Measurements from ENCODE around the gene OR56A1.

- TF ChIP-seq EP300 (IDR thresholded peaks at IDR 0.05) (no peak), CTCF (IDR thresholded peaks at IDR 0.05) (no peak), POLR2AphosphoS5 (IDR thresholded peaks at IDR 0.05) (no peak)
These were observed 41.4 kb downstream of the OR56A1 start for GRCh38 chr11:5989203-5989602.

Data from stomach (tissue), 4 donors.